GM15510 (cell line): Measurements from ENCODE around the gene C1orf122.

Experiments
- POLR2A ChIP-seq: IDR thresholded peaks from 3 replicates; pipeline ENCODE4 v1.6.1; 2011; ENCODE audit warnings: borderline replicate concordance; ENCODE audit not compliant: insufficient read length; ENCODE audit errors: extremely low read depth

C1orf122 gene

GRCh38 chr1:37822906-37823815, 15.6 kb downstream of the C1orf122 start:
- no peak for TF ChIP-seq POLR2A

- TF ChIP-seq POLR2A: no peak
These were observed 16.4 kb downstream of the C1orf122 start for GRCh38 chr1:37824001-37824400.

GRCh38 chr1:37825506-37825905, 17.9 kb downstream of the C1orf122 start:
- TF ChIP-seq POLR2A: no peak

GRCh38 chr1:37828410-37829074, 21.0 kb downstream of the C1orf122 start:
- TF ChIP-seq POLR2A: no peak

- TF ChIP-seq POLR2A: no peak
These were observed 23.5 kb downstream of the C1orf122 start for GRCh38 chr1:37831109-37831508.

GRCh38 chr1:37831809-37832208, 24.2 kb downstream of the C1orf122 start:
- TF ChIP-seq POLR2A: no peak

- TF ChIP-seq POLR2A: no peak
These were observed 29.2 kb downstream of the C1orf122 start for GRCh38 chr1:37836788-37837187.

- no peak for TF ChIP-seq POLR2A
These were observed 32.1 kb downstream of the C1orf122 start for GRCh38 chr1:37839676-37840075.

GRCh38 chr1:37840711-37841110, 33.1 kb downstream of the C1orf122 start:
- no peak for TF ChIP-seq POLR2A

- TF ChIP-seq POLR2A: no peak
These were observed 34.1 kb downstream of the C1orf122 start for GRCh38 chr1:37841652-37842051.

GRCh38 chr1:37844536-37844935, 36.9 kb downstream of the C1orf122 start:
- no peak for TF ChIP-seq POLR2A

GRCh38 chr1:37845049-37845646, 37.6 kb downstream of the C1orf122 start:
- TF ChIP-seq POLR2A: no peak

GRCh38 chr1:37845786-37846185, 38.2 kb downstream of the C1orf122 start:
- TF ChIP-seq POLR2A: no peak

GRCh38 chr1:37846647-37847339, 39.2 kb downstream of the C1orf122 start:
- no peak for TF ChIP-seq POLR2A

GRCh38 chr1:37849480-37849879, 41.9 kb downstream of the C1orf122 start:
- TF ChIP-seq POLR2A: no peak

GRCh38 chr1:37850352-37850955, 42.9 kb downstream of the C1orf122 start:
- TF ChIP-seq POLR2A: no peak

GRCh38 chr1:37851262-37851661, 43.7 kb downstream of the C1orf122 start:
- no peak for TF ChIP-seq POLR2A
